Activated CD4-positive, alpha-beta T cell treated with anti-CD3 and anti-CD28 coated beads, Interleukin-2, amount 50 U/mL, for 48 hours (primary cell): Measurements from ENCODE around the gene PIK3CB.
"Not testable (repeated sequence)": the region's sequence is repeated elsewhere in the genome, so short reads cannot be mapped to it uniquely, and the experiment has no call there.

Experiments used
- DNase-seq, 2 experiments: peaks; one replicate each; pipeline ENCODE4 v3.0.0-alpha.2; 2020

The PIK3CB gene

GRCh38 chr3:138802223-138802622, 32.5 kb downstream of the PIK3CB start:
- not testable (repeated sequence) for DNase-seq

GRCh38 chr3:138801792-138802191, 32.9 kb downstream of the PIK3CB start:
- no peak for DNase-seq

- no peak for DNase-seq
These were observed 34.5 kb downstream of the PIK3CB start for GRCh38 chr3:138800248-138800647.

- no peak for DNase-seq
These were observed 34.9 kb downstream of the PIK3CB start for GRCh38 chr3:138799822-138800221.

- DNase-seq = no peak
These were observed 37.2 kb downstream of the PIK3CB start for GRCh38 chr3:138797508-138798038.

- no peak for DNase-seq
These were observed 38.0 kb downstream of the PIK3CB start for GRCh38 chr3:138796761-138797160.

- DNase-seq = no peak
These were observed 47.9 kb downstream of the PIK3CB start for GRCh38 chr3:138786788-138787271.

- no peak for DNase-seq
These were observed 48.8 kb downstream of the PIK3CB start for GRCh38 chr3:138785951-138786350.

- not testable (repeated sequence) for DNase-seq
These were observed 49.3 kb downstream of the PIK3CB start for GRCh38 chr3:138785362-138785857.

- DNase-seq = no peak
These were observed 52.0 kb downstream of the PIK3CB start for GRCh38 chr3:138782755-138783154.

GRCh38 chr3:138781012-138781470, 53.7 kb downstream of the PIK3CB start:
- peak; percentile 7 to 32 for DNase-seq

- no peak for DNase-seq
These were observed 56.1 kb downstream of the PIK3CB start for GRCh38 chr3:138778643-138779042.

- DNase-seq = no peak
These were observed 57.8 kb downstream of the PIK3CB start for GRCh38 chr3:138776961-138777360.

GRCh38 chr3:138775254-138775595, 59.5 kb downstream of the PIK3CB start:
- no peak for DNase-seq

GRCh38 chr3:138774529-138775253, 60.0 kb downstream of the PIK3CB start:
- DNase-seq = peak in 1 of 2 experiments; percentile 18

GRCh38 chr3:138771585-138771984, 63.1 kb downstream of the PIK3CB start:
- no peak for DNase-seq

- no peak for DNase-seq
These were observed 65.1 kb downstream of the PIK3CB start for GRCh38 chr3:138769616-138770015.

- DNase-seq = no peak
These were observed 65.8 kb downstream of the PIK3CB start for GRCh38 chr3:138768946-138769345.

GRCh38 chr3:138768125-138768524, 66.6 kb downstream of the PIK3CB start:
- no peak for DNase-seq

- no peak for DNase-seq
These were observed 67.1 kb downstream of the PIK3CB start for GRCh38 chr3:138767498-138768104.

GRCh38 chr3:138761002-138761401, 73.7 kb downstream of the PIK3CB start:
- DNase-seq = no peak

GRCh38 chr3:138748190-138748589, 86.5 kb downstream of the PIK3CB start:
- DNase-seq = no peak

GRCh38 chr3:138747225-138747624, 87.5 kb downstream of the PIK3CB start:
- DNase-seq = no peak

GRCh38 chr3:138740072-138740471, 94.7 kb downstream of the PIK3CB start:
- DNase-seq = no peak
